HUES64 (cell line): ENCODE results near the gene CNGB1.
"Not testable (repeated sequence)": the region's sequence is repeated elsewhere in the genome, so short reads cannot be mapped to it uniquely, and the experiment has no call there.

Experiments
- H3K27ac ChIP-seq: 2 replicates; pipeline ENCODE4 v1.7.0; 2013; ENCODE audit warnings: low read depth, low read length, inconsistent platforms
- H3K27me3 ChIP-seq: 2 replicates; pipeline ENCODE4 v1.6.1; 2013; ENCODE audit warnings: mild to moderate bottlenecking, low read length; ENCODE audit not compliant: insufficient read depth
- H3K36me3 ChIP-seq: 2 replicates; pipeline ENCODE4 v1.6.1; 2013; ENCODE audit warnings: mild to moderate bottlenecking, low read length; ENCODE audit not compliant: insufficient read depth
- H3K4me1 ChIP-seq: 2 replicates; pipeline ENCODE4 v1.6.1; 2013; ENCODE audit warnings: mild to moderate bottlenecking, low read length, moderate library complexity; ENCODE audit not compliant: insufficient read depth
- H3K4me3 ChIP-seq: 2 replicates; pipeline ENCODE4 v1.5.1; 2013; ENCODE audit warnings: mild to moderate bottlenecking, low read length, moderate library complexity
- H3K9ac ChIP-seq: 2 replicates; pipeline ENCODE4 v1.6.1; 2013; ENCODE audit warnings: mild to moderate bottlenecking, low read depth, low read length
- H3K9me3 ChIP-seq: 2 replicates; pipeline ENCODE4 v1.6.1; 2013; ENCODE audit warnings: low read depth, low read length; ENCODE audit not compliant: insufficient read depth
- WGBS: fragments of 150-250, 120-280 bp; methylation state at CpG from one replicate; pipeline ENCODE4 v1.1.7; 2013; ENCODE audit warnings: missing lambda C conversion rate; 5-methylcytosine and 5-hydroxymethylcytosine counted together

CNGB1 gene

GRCh38 chr16:57924514-57924913 lies 46.4 kb downstream of the CNGB1 start:
- Histone ChIP-seq H3K9ac (no peak overlapping the region), H3K9me3 (no peaks in the 10 kb centered on the region), H3K4me1 (no peaks in the 10 kb centered on the region), H3K36me3 (no peaks in the 10 kb centered on the region), H3K27me3 (no peaks in the 10 kb centered on the region), H3K27ac (no peak overlapping the region), H3K4me3 (no peak overlapping the region)
- 93% methylated on average over 6 of the region's 6 CpGs for WGBS

GRCh38 chr16:57923841-57924240 lies 47.1 kb downstream of the CNGB1 start:
- 97% methylated on average over 2 of the region's 2 CpGs for WGBS

GRCh38 chr16:57923418-57923817 lies 47.5 kb downstream of the CNGB1 start:
- H3K4me1 ChIP-seq, result no peaks in the 10 kb centered on the region
- no peak overlapping the region for H3K4me3 ChIP-seq
- 90% methylated on average over 2 of the region's 2 CpGs for WGBS
- H3K27ac ChIP-seq, result no peak overlapping the region
- H3K9me3 ChIP-seq, result no peaks in the 10 kb centered on the region
- no peak overlapping the region for H3K9ac ChIP-seq
- no peaks in the 10 kb centered on the region for H3K27me3 ChIP-seq
- H3K36me3 ChIP-seq, result no peaks in the 10 kb centered on the region

More at GRCh38 chr16:57923841-57924240, 47.1 kb downstream of the CNGB1 start:
- no peak overlapping the region for H3K9ac ChIP-seq
- H3K4me3 ChIP-seq, result no peak overlapping the region
- no peaks in the 10 kb centered on the region for H3K9me3 ChIP-seq
- H3K36me3 ChIP-seq, result no peaks in the 10 kb centered on the region
- H3K4me1 ChIP-seq, result no peaks in the 10 kb centered on the region
- H3K27me3 ChIP-seq, result no peaks in the 10 kb centered on the region
- H3K27ac ChIP-seq, result no peak overlapping the region

- no peak overlapping the region for H3K4me3 ChIP-seq
- 96% methylated on average over 2 of the region's 2 CpGs for WGBS
- H3K27me3 ChIP-seq, result no peaks in the 10 kb centered on the region
- no peaks in the 10 kb centered on the region for H3K36me3 ChIP-seq
- H3K27ac ChIP-seq, result no peak overlapping the region
- no peaks in the 10 kb centered on the region for H3K4me1 ChIP-seq
- no peak overlapping the region for H3K9ac ChIP-seq
- no peaks in the 10 kb centered on the region for H3K9me3 ChIP-seq
These were observed 50.1 kb downstream of the CNGB1 start for GRCh38 chr16:57920880-57921229.

- Histone ChIP-seq H3K27me3 (no peaks in the 10 kb centered on the region), H3K9ac (no peak overlapping the region), H3K9me3 (no peaks in the 10 kb centered on the region), H3K27ac (no peak overlapping the region), H3K4me1 (no peaks in the 10 kb centered on the region), H3K36me3 (no peaks in the 10 kb centered on the region), H3K4me3 (no peak overlapping the region)
- 92% methylated on average over 14 of the region's 14 CpGs for WGBS
These were observed 50.6 kb downstream of the CNGB1 start for GRCh38 chr16:57920215-57920879.

- no peaks in the 10 kb centered on the region for H3K36me3 ChIP-seq
- no peaks in the 10 kb centered on the region for H3K27me3 ChIP-seq
- H3K4me3 ChIP-seq, result no peak overlapping the region
- no peaks in the 10 kb centered on the region for H3K4me1 ChIP-seq
- no peak overlapping the region for H3K9ac ChIP-seq
- H3K9me3 ChIP-seq, result no peaks in the 10 kb centered on the region
- H3K27ac ChIP-seq, result no peak overlapping the region
- 93% methylated on average over 6 of the region's 6 CpGs for WGBS
These were observed 51.9 kb downstream of the CNGB1 start for GRCh38 chr16:57918994-57919393.

GRCh38 chr16:57918444-57918843 lies 52.5 kb downstream of the CNGB1 start:
- Histone ChIP-seq H3K27me3 (no peaks in the 10 kb centered on the region), H3K27ac (no peak overlapping the region), H3K4me1 (no peaks in the 10 kb centered on the region), H3K4me3 (no peak overlapping the region), H3K36me3 (no peaks in the 10 kb centered on the region), H3K9me3 (no peaks in the 10 kb centered on the region), H3K9ac (no peak overlapping the region)
- 87% methylated on average over 3 of the region's 3 CpGs for WGBS

- H3K36me3 ChIP-seq, H3K27me3 ChIP-seq, H3K27ac ChIP-seq, H3K9ac ChIP-seq, H3K4me1 ChIP-seq, H3K9me3 ChIP-seq, H3K4me3 ChIP-seq: not testable (repeated sequence)
These were observed 53.0 kb downstream of the CNGB1 start for GRCh38 chr16:57917929-57918328.

- not testable (repeated sequence) for H3K27me3 ChIP-seq, H3K27ac ChIP-seq, H3K4me3 ChIP-seq, H3K36me3 ChIP-seq, H3K4me1 ChIP-seq, H3K9ac ChIP-seq, H3K9me3 ChIP-seq
- WGBS, result no CpG with 5 or more reads among the region's 2 CpGs
These were observed 53.4 kb downstream of the CNGB1 start for GRCh38 chr16:57917489-57917888.

GRCh38 chr16:57916735-57917438 lies 54.0 kb downstream of the CNGB1 start:
- 89% methylated on average over 17 of the region's 17 CpGs for WGBS
- H3K9ac ChIP-seq, result no peak overlapping the region

GRCh38 chr16:57915811-57916488 lies 55.0 kb downstream of the CNGB1 start:
- Histone ChIP-seq H3K4me1 (peaks cover 5% of the 10 kb centered on the region), H3K9me3 (no peaks in the 10 kb centered on the region), H3K9ac (no peak overlapping the region), H3K4me3 (no peak overlapping the region), H3K27me3 (no peaks in the 10 kb centered on the region), H3K36me3 (no peaks in the 10 kb centered on the region), H3K27ac (no peak overlapping the region)
- WGBS, result 91% methylated on average over 12 of the region's 12 CpGs

More at GRCh38 chr16:57916735-57917438, 54.0 kb downstream of the CNGB1 start:
- H3K27me3 ChIP-seq, result no peaks in the 10 kb centered on the region
- H3K4me3 ChIP-seq, result no peak overlapping the region
- no peaks in the 10 kb centered on the region for H3K36me3 ChIP-seq
- H3K27ac ChIP-seq, result no peak overlapping the region
- H3K4me1 ChIP-seq, result peaks cover 3% of the 10 kb centered on the region; the same call in 1 of the 2 replicates
- no peaks in the 10 kb centered on the region for H3K9me3 ChIP-seq
